ENCODE results near the gene NFATC1. TPM values are rescaled to one million over a fixed set of nuclear protein-coding genes. Genes with fewer than 3 reads are reported as not detected.
A peak's percentile ranks its signal among the peaks of the same experiment; 100 is the strongest.

NFATC1 gene
- total RNA-seq, 5 donors from 2014 or later (not counting 1 experiment from before 2014, with no cell fraction given): 58.1 to 108 (median 66.0) TPM

DNA sequence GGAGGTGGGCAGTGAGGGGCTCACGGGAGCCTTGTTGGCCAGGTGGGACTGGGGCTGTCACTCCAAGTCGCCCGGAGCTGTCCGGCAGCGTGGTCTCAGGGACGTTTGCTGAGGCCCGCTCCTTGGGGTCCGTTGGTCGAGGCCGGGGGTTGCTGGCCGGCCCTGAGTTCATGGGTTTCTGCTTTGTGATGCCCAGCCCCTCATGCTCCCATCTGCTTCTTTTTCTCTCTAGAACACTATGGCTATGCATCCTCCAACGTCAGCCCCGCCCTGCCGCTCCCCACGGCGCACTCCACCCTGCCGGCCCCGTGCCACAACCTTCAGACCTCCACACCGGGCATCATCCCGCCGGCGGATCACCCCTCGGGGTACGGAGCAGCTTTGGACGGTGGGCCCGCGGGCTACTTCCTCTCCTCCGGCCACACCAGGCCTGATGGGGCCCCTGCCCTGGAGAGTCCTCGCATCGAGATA lies 14.5 kb downstream of the NFATC1 start:
- H3K36me3 Mint-ChIP-seq: peaks cover 29% of the 10 kb centered on the region
- peaks cover 9 to 24% of the 10 kb centered on the region in 2 experiments for H3K4me1 ChIP-seq (ENCODE audit: control insufficient read depth in 1 of 2, extremely low read depth in 1 of 2, insufficient read depth in 2 of 2, low read length in 2 of 2)
- peaks cover 9 to 42% of the 10 kb centered on the region in 2 donors for H3K36me3 ChIP-seq (ENCODE audit: control insufficient read depth in 2 of 2, extremely low read depth in 1 of 2, insufficient read depth in 1 of 2, low read length in 1 of 2)
- no peaks in the 10 kb centered on the region for H3K27me3 ChIP-seq (replicated peaks in 1 of 2; ENCODE audit: control insufficient read depth in 2 of 2, extremely low read depth in 1 of 2, insufficient read depth in 2 of 2, low read length in 1 of 2)
- H3K9me3 Mint-ChIP-seq: no peaks in the 10 kb centered on the region
- no peaks in the 10 kb centered on the region for H3K27me3 Mint-ChIP-seq
- no peak overlapping the region for H3K4me3 Mint-ChIP-seq
- no peak for ATAC-seq (replicated peaks in 1 of 4)
- ChIA-PET POLR2A (no interaction called here), CTCF (no interaction called here)
- DNase-seq: no peak
- WGBS (ENCODE audit: insufficient coverage): 98% methylated on average over 18 of the region's 30 CpGs
- no peak overlapping the region for H3K27ac Mint-ChIP-seq
- H3K4me3 ChIP-seq (ENCODE audit: control insufficient read depth in 1 of 2, extremely low read depth in 1 of 2, low read length in 1 of 2): no peak overlapping the region
- no peaks in the 10 kb centered on the region for H3K9me3 ChIP-seq
- no peak overlapping the region for H3K27ac ChIP-seq (ENCODE audit: low read length)
- peaks cover 44 to 49% (median 47%) of the 10 kb centered on the region in 3 donors for H3K4me1 Mint-ChIP-seq

DNA sequence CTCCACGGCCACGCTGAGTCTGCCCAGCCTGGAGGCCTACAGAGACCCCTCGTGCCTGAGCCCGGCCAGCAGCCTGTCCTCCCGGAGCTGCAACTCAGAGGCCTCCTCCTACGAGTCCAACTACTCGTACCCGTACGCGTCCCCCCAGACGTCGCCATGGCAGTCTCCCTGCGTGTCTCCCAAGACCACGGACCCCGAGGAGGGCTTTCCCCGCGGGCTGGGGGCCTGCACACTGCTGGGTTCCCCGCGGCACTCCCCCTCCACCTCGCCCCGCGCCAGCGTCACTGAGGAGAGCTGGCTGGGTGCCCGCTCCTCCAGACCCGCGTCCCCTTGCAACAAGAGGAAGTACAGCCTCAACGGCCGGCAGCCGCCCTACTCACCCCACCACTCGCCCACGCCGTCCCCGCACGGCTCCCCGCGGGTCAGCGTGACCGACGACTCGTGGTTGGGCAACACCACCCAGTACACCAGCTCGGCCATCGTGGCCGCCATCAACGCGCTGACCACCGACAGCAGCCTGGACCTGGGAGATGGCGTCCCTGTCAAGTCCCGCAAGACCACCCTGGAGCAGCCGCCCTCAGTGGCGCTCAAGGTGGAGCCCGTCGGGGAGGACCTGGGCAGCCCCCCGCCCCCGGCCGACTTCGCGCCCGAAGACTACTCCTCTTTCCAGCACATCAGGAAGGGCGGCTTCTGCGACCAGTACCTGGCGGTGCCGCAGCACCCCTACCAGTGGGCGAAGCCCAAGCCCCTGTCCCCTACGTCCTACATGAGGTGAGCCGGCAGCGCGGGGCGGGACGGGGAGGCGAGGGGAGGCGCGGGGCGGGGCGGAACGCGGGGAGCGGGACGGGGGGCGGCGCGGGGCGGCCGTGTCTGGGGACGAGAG lies 15.2 kb downstream of the NFATC1 start:
- Histone ChIP-seq H3K36me3 (ENCODE audit: control insufficient read depth in 2 of 2, extremely low read depth in 1 of 2, insufficient read depth in 1 of 2, low read length in 1 of 2) (peaks cover 9 to 42% of the 10 kb centered on the region in 2 donors), H3K27me3 (replicated peaks in 1 of 2; ENCODE audit: control insufficient read depth in 2 of 2, extremely low read depth in 1 of 2, insufficient read depth in 2 of 2, low read length in 1 of 2) (no peaks in the 10 kb centered on the region), H3K4me3 (ENCODE audit: control insufficient read depth in 1 of 2, extremely low read depth in 1 of 2, low read length in 1 of 2) (no peak overlapping the region), H3K27ac (ENCODE audit: low read length) (no peak overlapping the region), H3K9me3 (no peaks in the 10 kb centered on the region), H3K4me1 (ENCODE audit: control insufficient read depth in 1 of 2, extremely low read depth in 1 of 2, insufficient read depth in 2 of 2, low read length in 2 of 2) (peaks cover 4 to 17% of the 10 kb centered on the region in 2 experiments)
- Mint-ChIP-seq H3K4me1 (peaks cover 40 to 42% (median 41%) of the 10 kb centered on the region in 3 donors), H3K27ac (no peak overlapping the region), H3K36me3 (peaks cover 28% of the 10 kb centered on the region), H3K27me3 (no peaks in the 10 kb centered on the region), H3K4me3 (no peak overlapping the region), H3K9me3 (no peaks in the 10 kb centered on the region)
- no peak for DNase-seq
- CTCF ChIA-PET: no interaction called here
- 96% methylated on average over 64 of the region's 84 CpGs for WGBS (ENCODE audit: insufficient coverage)
- POLR2A ChIA-PET: no interaction called here
- ATAC-seq (replicated peaks in 1 of 4): peak in 1 of 4 experiments; percentile 4

DNA sequence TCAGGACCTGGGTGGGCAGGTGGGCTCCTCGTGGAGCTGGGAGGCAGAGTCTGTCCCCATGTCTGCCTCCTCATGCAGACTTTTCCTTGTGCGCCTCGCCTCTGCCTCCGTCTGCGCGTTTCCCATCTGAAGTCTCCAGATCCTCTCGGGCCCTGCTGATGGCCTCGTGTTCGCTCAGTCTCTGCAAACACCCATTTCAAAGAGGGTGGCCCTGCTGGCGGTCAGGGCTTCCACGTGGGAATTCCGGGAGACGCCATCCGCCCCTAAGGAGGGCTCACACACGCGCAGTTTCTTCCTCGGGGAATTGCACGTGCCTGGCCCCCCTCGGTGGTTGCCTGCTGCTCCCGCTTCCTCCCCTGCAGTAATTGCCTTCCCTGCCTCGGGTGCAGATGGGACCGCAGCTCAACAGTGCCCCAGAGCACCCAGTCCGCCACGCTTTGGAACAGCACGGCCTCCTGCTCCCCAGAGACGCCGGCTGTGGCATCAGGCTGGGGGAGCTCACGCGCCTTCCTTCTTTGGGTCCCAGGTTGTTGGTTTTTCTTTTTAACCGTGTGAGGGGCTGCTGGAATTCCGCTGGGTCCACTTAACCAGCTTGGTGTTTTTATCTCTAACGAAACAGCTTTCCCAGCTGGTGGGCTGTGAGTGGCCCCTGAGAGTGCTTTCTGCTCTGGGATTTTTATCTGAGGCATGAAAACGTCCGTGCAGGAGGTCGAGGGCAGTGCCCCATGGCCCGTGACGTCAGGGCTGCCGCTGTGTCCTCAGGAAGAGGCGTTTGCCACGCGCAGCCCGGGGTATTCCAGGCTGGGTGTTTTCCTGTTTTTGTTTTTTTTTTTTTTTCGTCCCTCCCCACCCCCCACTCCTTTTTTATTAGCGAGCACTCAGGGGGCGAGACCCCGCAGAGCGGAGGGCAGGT lies 16.1 kb downstream of the NFATC1 start:
- H3K27ac Mint-ChIP-seq: no peak overlapping the region
- ChIA-PET CTCF (no interaction called here), POLR2A (interaction anchor here in 1 of 2 donors (0.7 kb wide), 1 partner anchor 192 kb away, joined by 5 read pairs; no protein-coding TSS in a partner anchor)
- WGBS (ENCODE audit: insufficient coverage): 94% methylated on average over 33 of the region's 47 CpGs
- no peak for DNase-seq
- H3K36me3 ChIP-seq (ENCODE audit: control insufficient read depth in 2 of 2, extremely low read depth in 1 of 2, insufficient read depth in 1 of 2, low read length in 1 of 2): peaks cover 9 to 47% of the 10 kb centered on the region in 2 donors
- no peaks in the 10 kb centered on the region for H3K9me3 ChIP-seq
- H3K4me1 ChIP-seq (ENCODE audit: control insufficient read depth in 1 of 2, extremely low read depth in 1 of 2, insufficient read depth in 2 of 2, low read length in 2 of 2): peaks cover 0 to 14% of the 10 kb centered on the region in 2 experiments
- no peaks in the 10 kb centered on the region for H3K27me3 ChIP-seq (replicated peaks in 1 of 2; ENCODE audit: control insufficient read depth in 2 of 2, extremely low read depth in 1 of 2, insufficient read depth in 2 of 2, low read length in 1 of 2)
- peaks cover 40 to 42% (median 41%) of the 10 kb centered on the region in 3 donors for H3K4me1 Mint-ChIP-seq
- ATAC-seq (replicated peaks in 1 of 4): no peak
- no peaks in the 10 kb centered on the region for H3K9me3 Mint-ChIP-seq
- H3K4me3 ChIP-seq (ENCODE audit: control insufficient read depth in 1 of 2, extremely low read depth in 1 of 2, low read length in 1 of 2): no peak overlapping the region
- H3K27ac ChIP-seq (ENCODE audit: low read length): no peak overlapping the region
- no peak overlapping the region for H3K4me3 Mint-ChIP-seq
- H3K27me3 Mint-ChIP-seq: no peaks in the 10 kb centered on the region
- peaks cover 25% of the 10 kb centered on the region for H3K36me3 Mint-ChIP-seq

DNA sequence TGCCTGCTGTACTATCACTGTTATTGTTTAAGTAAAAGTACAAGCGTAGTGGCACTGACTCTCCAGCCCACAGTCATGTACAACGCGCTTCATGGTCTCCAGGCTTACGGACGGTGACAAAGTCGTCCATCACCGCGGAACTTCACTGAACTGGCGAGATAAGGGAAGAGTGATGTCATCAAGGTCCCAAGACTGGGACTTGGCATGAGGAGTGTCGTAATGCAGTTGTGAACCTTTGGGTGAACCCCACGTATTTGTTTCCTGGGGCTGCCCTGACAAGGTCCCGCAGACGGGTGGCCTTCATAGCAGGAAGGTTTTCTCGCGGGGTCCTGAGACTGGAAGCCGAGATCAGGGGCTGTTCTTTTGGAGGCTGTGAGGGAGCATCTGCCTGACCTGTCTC lies 17.3 kb downstream of the NFATC1 start:
- Histone ChIP-seq H3K36me3 (ENCODE audit: control insufficient read depth in 2 of 2, extremely low read depth in 1 of 2, insufficient read depth in 1 of 2, low read length in 1 of 2) (peaks cover 9 to 47% of the 10 kb centered on the region in 2 donors), H3K27me3 (replicated peaks in 1 of 2; ENCODE audit: control insufficient read depth in 2 of 2, extremely low read depth in 1 of 2, insufficient read depth in 2 of 2, low read length in 1 of 2) (no peaks in the 10 kb centered on the region), H3K27ac (ENCODE audit: low read length) (no peak overlapping the region), H3K4me3 (ENCODE audit: control insufficient read depth in 1 of 2, extremely low read depth in 1 of 2, low read length in 1 of 2) (no peak overlapping the region), H3K9me3 (no peaks in the 10 kb centered on the region), H3K4me1 (ENCODE audit: control insufficient read depth in 1 of 2, extremely low read depth in 1 of 2, insufficient read depth in 2 of 2, low read length in 2 of 2) (peaks cover 0 to 8% of the 10 kb centered on the region in 2 experiments)
- H3K27me3 Mint-ChIP-seq: no peaks in the 10 kb centered on the region
- ATAC-seq (replicated peaks in 1 of 4) (no peak), DNase-seq (no peak)
- WGBS (ENCODE audit: insufficient coverage): 95% methylated on average over 13 of the region's 16 CpGs
- H3K4me1 Mint-ChIP-seq: peaks cover 31 to 37% (median 32%) of the 10 kb centered on the region in 3 donors
- H3K4me3 Mint-ChIP-seq: no peak overlapping the region
- CTCF ChIA-PET: no interaction called here
- H3K36me3 Mint-ChIP-seq: peaks cover 25% of the 10 kb centered on the region
- H3K9me3 Mint-ChIP-seq: no peaks in the 10 kb centered on the region
- POLR2A ChIA-PET: no interaction called here
- no peak overlapping the region for H3K27ac Mint-ChIP-seq

DNA sequence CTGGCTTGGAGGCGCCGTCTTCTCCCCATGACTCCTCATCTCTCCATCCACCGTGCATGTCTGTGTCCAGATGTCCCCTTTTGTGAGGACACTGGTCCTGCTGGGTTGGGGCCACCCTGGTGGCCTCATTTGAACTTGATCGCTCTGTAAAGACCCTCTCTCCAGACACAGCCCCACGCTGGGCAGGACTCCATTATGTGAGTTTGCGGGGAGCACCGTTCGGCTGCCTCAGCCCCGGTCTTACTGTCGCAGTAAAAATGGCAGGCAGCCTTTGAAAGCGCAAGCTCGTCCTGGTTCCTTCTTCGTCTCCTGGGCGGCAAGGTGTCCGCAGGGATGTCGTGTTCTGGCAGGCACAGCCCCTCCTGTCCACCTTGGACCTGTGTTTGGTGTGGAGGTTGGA lies 17.7 kb downstream of the NFATC1 start:
- Mint-ChIP-seq H3K4me1 (peaks cover 29 to 37% (median 32%) of the 10 kb centered on the region in 3 donors), H3K9me3 (no peaks in the 10 kb centered on the region), H3K36me3 (peaks cover 25% of the 10 kb centered on the region), H3K4me3 (no peak overlapping the region), H3K27ac (no peak overlapping the region), H3K27me3 (no peaks in the 10 kb centered on the region)
- Histone ChIP-seq H3K27ac (ENCODE audit: low read length) (no peak overlapping the region), H3K36me3 (ENCODE audit: control insufficient read depth in 2 of 2, extremely low read depth in 1 of 2, insufficient read depth in 1 of 2, low read length in 1 of 2) (peaks cover 10 to 49% of the 10 kb centered on the region in 2 donors), H3K4me1 (ENCODE audit: control insufficient read depth in 1 of 2, extremely low read depth in 1 of 2, insufficient read depth in 2 of 2, low read length in 2 of 2) (peaks cover 0 to 8% of the 10 kb centered on the region in 2 experiments), H3K4me3 (ENCODE audit: control insufficient read depth in 1 of 2, extremely low read depth in 1 of 2, low read length in 1 of 2) (no peak overlapping the region), H3K27me3 (replicated peaks in 1 of 2; ENCODE audit: control insufficient read depth in 2 of 2, extremely low read depth in 1 of 2, insufficient read depth in 2 of 2, low read length in 1 of 2) (no peaks in the 10 kb centered on the region), H3K9me3 (no peaks in the 10 kb centered on the region)
- DNase-seq (no peak), ATAC-seq (replicated peaks in 1 of 4) (no peak)
- POLR2A ChIA-PET: no interaction called here
- WGBS (ENCODE audit: insufficient coverage): 98% methylated on average over 16 of the region's 16 CpGs
- CTCF ChIA-PET: no interaction called here

DNA sequence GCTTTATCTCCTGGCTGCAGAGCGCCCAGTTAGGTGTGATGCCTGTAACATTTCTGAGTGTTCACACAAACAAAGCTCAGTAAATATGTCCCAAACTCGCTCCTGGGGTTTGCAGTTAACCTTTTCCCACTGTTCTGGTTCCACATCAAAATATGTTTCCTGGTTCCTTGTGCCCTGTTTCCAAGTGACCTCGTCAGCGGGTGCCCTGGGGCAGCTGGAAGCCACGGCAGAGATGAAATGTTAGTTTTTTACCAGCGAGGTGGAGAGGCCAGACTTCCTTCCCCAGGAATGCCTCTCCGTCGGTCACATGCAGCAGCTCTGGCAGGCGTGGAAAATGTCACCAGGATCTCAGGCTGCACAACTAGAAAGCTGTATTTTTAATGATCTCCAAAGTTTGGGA lies 18.2 kb downstream of the NFATC1 start:
- no peaks in the 10 kb centered on the region for H3K9me3 Mint-ChIP-seq
- Histone ChIP-seq H3K27ac (ENCODE audit: low read length) (no peak overlapping the region), H3K9me3 (no peaks in the 10 kb centered on the region), H3K36me3 (ENCODE audit: control insufficient read depth in 2 of 2, extremely low read depth in 1 of 2, insufficient read depth in 1 of 2, low read length in 1 of 2) (peaks cover 14 to 52% of the 10 kb centered on the region in 2 donors), H3K4me1 (ENCODE audit: control insufficient read depth in 1 of 2, extremely low read depth in 1 of 2, insufficient read depth in 2 of 2, low read length in 2 of 2) (peaks cover 0 to 8% of the 10 kb centered on the region in 2 experiments), H3K4me3 (ENCODE audit: control insufficient read depth in 1 of 2, extremely low read depth in 1 of 2, low read length in 1 of 2) (no peak overlapping the region), H3K27me3 (replicated peaks in 1 of 2; ENCODE audit: control insufficient read depth in 2 of 2, extremely low read depth in 1 of 2, insufficient read depth in 2 of 2, low read length in 1 of 2) (no peaks in the 10 kb centered on the region)
- CTCF ChIA-PET: interaction anchor here in 1 of 2 donors (1.3 kb wide), 1 partner anchor 35 kb away, joined by 4 read pairs; no protein-coding TSS in a partner anchor
- peaks cover 32 to 41% (median 36%) of the 10 kb centered on the region in 3 donors for H3K4me1 Mint-ChIP-seq
- peaks cover 25% of the 10 kb centered on the region for H3K36me3 Mint-ChIP-seq
- H3K27me3 Mint-ChIP-seq: no peaks in the 10 kb centered on the region
- H3K27ac Mint-ChIP-seq: no peak overlapping the region
- ATAC-seq (replicated peaks in 1 of 4) (no peak), DNase-seq (no peak)
- H3K4me3 Mint-ChIP-seq: no peak overlapping the region
- WGBS (ENCODE audit: insufficient coverage): 87% methylated on average over 6 of the region's 9 CpGs
- POLR2A ChIA-PET: interaction anchor here in 1 of 2 donors (0.6 kb wide), 1 partner anchor 20 kb away, joined by 7 read pairs; no protein-coding TSS in a partner anchor
